ENCODE measurements around the gene PCP4L1.
"Not testable (repeated sequence)": the region's sequence is repeated elsewhere in the genome, so short reads cannot be mapped to it uniquely, and the experiment has no call there.

Gene PCP4L1

GRCh38 chr1:161307230-161307768 is 48.8 kb downstream of the PCP4L1 start:
- peaks cover 21% of the 10 kb centered on the region for H3K4me1 ChIP-seq (ENCODE audit: insufficient read depth, low read length)
- H3K9ac ChIP-seq (ENCODE audit: low read depth, low read length), result no peak overlapping the region
- no peak overlapping the region for H3K4me3 ChIP-seq (ENCODE audit: low read length)
- no peaks in the 10 kb centered on the region for H3K9me3 ChIP-seq (ENCODE audit: insufficient read depth, low read depth, low read length)
- no peaks in the 10 kb centered on the region for H3K36me3 ChIP-seq (ENCODE audit: insufficient read depth, low read depth, low read length)
- no peak overlapping the region for H3K27ac ChIP-seq (ENCODE audit: low read length)
- no peaks in the 10 kb centered on the region for H3K27me3 ChIP-seq (ENCODE audit: insufficient read depth, low read length)

- no peak overlapping the region for H3K27ac ChIP-seq (ENCODE audit: low read length)
- H3K4me3 ChIP-seq (ENCODE audit: low read length), result no peak overlapping the region
- no peaks in the 10 kb centered on the region for H3K36me3 ChIP-seq (ENCODE audit: insufficient read depth, low read depth, low read length)
- H3K4me1 ChIP-seq (ENCODE audit: insufficient read depth, low read length), result peaks cover 21% of the 10 kb centered on the region
- H3K27me3 ChIP-seq (ENCODE audit: insufficient read depth, low read length), result no peaks in the 10 kb centered on the region
- no peak overlapping the region for H3K9ac ChIP-seq (ENCODE audit: low read depth, low read length)
- H3K9me3 ChIP-seq (ENCODE audit: insufficient read depth, low read depth, low read length), result no peaks in the 10 kb centered on the region
These were observed 49.5 kb downstream of the PCP4L1 start for GRCh38 chr1:161307892-161308638.

GRCh38 chr1:161309868-161310267 is 51.3 kb downstream of the PCP4L1 start, which contains the start of gene MPZ:
TSS of gene MPZ (minus strand) at chr1:161309968. CDS start at chr1:161309905, 63 bp downstream.
- peaks cover 13% of the 10 kb centered on the region for H3K4me1 ChIP-seq (ENCODE audit: insufficient read depth, low read length)
- H3K27me3 ChIP-seq (ENCODE audit: insufficient read depth, low read length), result no peaks in the 10 kb centered on the region
- H3K27ac ChIP-seq (ENCODE audit: low read length), result no peak within 1 kb of the TSS
- no peaks in the 10 kb centered on the region for H3K9me3 ChIP-seq (ENCODE audit: insufficient read depth, low read depth, low read length)
- H3K36me3 ChIP-seq (ENCODE audit: insufficient read depth, low read depth, low read length), result no peaks in the 10 kb centered on the region
- no peak within 1 kb of the TSS for H3K9ac ChIP-seq (ENCODE audit: low read depth, low read length)
- H3K4me3 ChIP-seq (ENCODE audit: low read length), result no peak within 1 kb of the TSS

GRCh38 chr1:161311595-161312181 is 53.1 kb downstream of the PCP4L1 start:
- no peaks in the 10 kb centered on the region for H3K9me3 ChIP-seq (ENCODE audit: insufficient read depth, low read depth, low read length)
- H3K36me3 ChIP-seq (ENCODE audit: insufficient read depth, low read depth, low read length), result no peaks in the 10 kb centered on the region
- H3K4me3 ChIP-seq (ENCODE audit: low read length), result no peak overlapping the region
- H3K4me1 ChIP-seq (ENCODE audit: insufficient read depth, low read length), result peaks cover 16% of the 10 kb centered on the region
- H3K9ac ChIP-seq (ENCODE audit: low read depth, low read length), result no peak overlapping the region
- H3K27ac ChIP-seq (ENCODE audit: low read length), result no peak overlapping the region
- no peaks in the 10 kb centered on the region for H3K27me3 ChIP-seq (ENCODE audit: insufficient read depth, low read length)

GRCh38 chr1:161313554-161314200 is 55.1 kb downstream of the PCP4L1 start:
- H3K9me3 ChIP-seq (ENCODE audit: insufficient read depth, low read depth, low read length), result no peaks in the 10 kb centered on the region
- no peaks in the 10 kb centered on the region for H3K27me3 ChIP-seq (ENCODE audit: insufficient read depth, low read length)
- peak overlapping the region; percentile 95 for H3K4me3 ChIP-seq (ENCODE audit: low read length)
- H3K9ac ChIP-seq (ENCODE audit: low read depth, low read length), result peak overlapping the region; percentile 96; the same call in 1 of the 2 replicates
- H3K27ac ChIP-seq (ENCODE audit: low read length), result peak overlapping the region; percentile 98
- peaks cover 13% of the 10 kb centered on the region for H3K4me1 ChIP-seq (ENCODE audit: insufficient read depth, low read length)
- H3K36me3 ChIP-seq (ENCODE audit: insufficient read depth, low read depth, low read length), result no peaks in the 10 kb centered on the region

GRCh38 chr1:161314201-161314981 is 55.8 kb downstream of the PCP4L1 start, which contains the start of gene SDHC:
TSS of gene SDHC (plus strand) at chr1:161314381. CDS start at chr1:161314406, 25 bp downstream.
- Histone ChIP-seq H3K9me3 (ENCODE audit: insufficient read depth, low read depth, low read length) (no peaks in the 10 kb centered on the region), H3K36me3 (ENCODE audit: insufficient read depth, low read depth, low read length) (no peaks in the 10 kb centered on the region), H3K27me3 (ENCODE audit: insufficient read depth, low read length) (no peaks in the 10 kb centered on the region), H3K4me1 (ENCODE audit: insufficient read depth, low read length) (peaks cover 13% of the 10 kb centered on the region), H3K9ac (ENCODE audit: low read depth, low read length) (peak within 1 kb of the TSS; percentile 96), H3K4me3 (ENCODE audit: low read length) (peak within 1 kb of the TSS; percentile 95), H3K27ac (ENCODE audit: low read length) (peak within 1 kb of the TSS; percentile 98)

GRCh38 chr1:161315841-161316674 is 57.5 kb downstream of the PCP4L1 start:
- peak overlapping the region; percentile 33; the same call in 1 of the 2 replicates for H3K4me3 ChIP-seq (ENCODE audit: low read length)
- not testable (repeated sequence) for H3K27ac ChIP-seq (ENCODE audit: low read length); H3K9me3 ChIP-seq (ENCODE audit: insufficient read depth, low read depth, low read length); H3K36me3 ChIP-seq (ENCODE audit: insufficient read depth, low read depth, low read length); H3K27me3 ChIP-seq (ENCODE audit: insufficient read depth, low read length); H3K9ac ChIP-seq (ENCODE audit: low read depth, low read length)
- peaks cover 13% of the 10 kb centered on the region for H3K4me1 ChIP-seq (ENCODE audit: insufficient read depth, low read length)

- Histone ChIP-seq H3K27ac (ENCODE audit: low read length) (no peak overlapping the region), H3K36me3 (ENCODE audit: insufficient read depth, low read depth, low read length) (peaks cover 46% of the 10 kb centered on the region), H3K27me3 (ENCODE audit: insufficient read depth, low read length) (no peaks in the 10 kb centered on the region), H3K4me1 (ENCODE audit: insufficient read depth, low read length) (no peaks in the 10 kb centered on the region), H3K9ac (ENCODE audit: low read depth, low read length) (no peak overlapping the region), H3K4me3 (ENCODE audit: low read length) (no peak overlapping the region), H3K9me3 (ENCODE audit: insufficient read depth, low read depth, low read length) (no peaks in the 10 kb centered on the region)
These were observed 65.5 kb downstream of the PCP4L1 start for GRCh38 chr1:161324020-161324419.

GRCh38 chr1:161330346-161330745 is 71.8 kb downstream of the PCP4L1 start:
- no peaks in the 10 kb centered on the region for H3K27me3 ChIP-seq (ENCODE audit: insufficient read depth, low read length)
- H3K27ac ChIP-seq (ENCODE audit: low read length), result no peak overlapping the region
- no peaks in the 10 kb centered on the region for H3K4me1 ChIP-seq (ENCODE audit: insufficient read depth, low read length)
- peaks cover 84% of the 10 kb centered on the region for H3K36me3 ChIP-seq (ENCODE audit: insufficient read depth, low read depth, low read length)
- no peak overlapping the region for H3K4me3 ChIP-seq (ENCODE audit: low read length)
- H3K9me3 ChIP-seq (ENCODE audit: insufficient read depth, low read depth, low read length), result no peaks in the 10 kb centered on the region
- no peak overlapping the region for H3K9ac ChIP-seq (ENCODE audit: low read depth, low read length)

GRCh38 chr1:161333166-161333565 is 74.6 kb downstream of the PCP4L1 start:
- Histone ChIP-seq H3K4me3 (ENCODE audit: low read length) (no peak overlapping the region), H3K36me3 (ENCODE audit: insufficient read depth, low read depth, low read length) (peaks cover 86% of the 10 kb centered on the region), H3K9ac (ENCODE audit: low read depth, low read length) (no peak overlapping the region), H3K27me3 (ENCODE audit: insufficient read depth, low read length) (no peaks in the 10 kb centered on the region), H3K4me1 (ENCODE audit: insufficient read depth, low read length) (no peaks in the 10 kb centered on the region), H3K27ac (ENCODE audit: low read length) (no peak overlapping the region), H3K9me3 (ENCODE audit: insufficient read depth, low read depth, low read length) (no peaks in the 10 kb centered on the region)
